Endothelial cell of umbilical vein (primary cell): ENCODE measurements around the gene SPATA3. TPM values are rescaled to one million over a fixed set of nuclear protein-coding genes. Genes with fewer than 3 reads are reported as not detected.

ENCODE experiments used
- BruUV-seq: library from RNA; stranded (reverse); fragments of 400-500 nt; replicated peaks from 2 replicates; lab custom pipeline; 2021; lab: Mats Ljungman, UMichigan
- CTCF ChIA-PET: fragments of 300-600, 350-600 bp; sonication (Branson Sonifier 250); formaldehyde crosslinking; loops from one replicate; lab custom pipeline; 2021; ENCODE audit warnings: antibody characterized with exemption, inconsistent platforms; lab: Charles Lee
- POLR2A ChIA-PET: fragments of 300-600, 350-600 bp; sonication (Branson Sonifier 250); formaldehyde crosslinking; loops from one replicate; lab custom pipeline; 2021; ENCODE audit warnings: antibody characterized with exemption, inconsistent platforms; lab: Charles Lee
- DNase-seq: peaks from one replicate; pipeline ENCODE4 v3.0.0-alpha.2; 2011; ENCODE audit warnings: low read depth, low spot score
- FAIRE-seq: peaks from 2 replicates; lab custom pipeline; 2011; peaks lifted over from hg19 to GRCh38; lab: Jason Lieb, UNC
- H2AFZ ChIP-seq: 2 replicates; pipeline ENCODE4 v1.6.0; 2012; ENCODE audit warnings: low read depth, low read length, control low read depth, inconsistent platforms
- H3K27ac ChIP-seq: 2 replicates; pipeline ENCODE4 v1.5.1; 2011; ENCODE audit warnings: low read depth, mild to moderate bottlenecking, control low read depth, low read length, moderate library complexity; ENCODE audit not compliant: insufficient read depth
- H3K27me3 ChIP-seq, 2 experiments: 2 replicates each; pipeline versions ENCODE4 v1.6.0 to v1.6.1; 2011; ENCODE audit warnings: low read length in 2 of 2, mixed read lengths in 1 of 2; ENCODE audit not compliant: control insufficient read depth in 2 of 2, insufficient read depth in 2 of 2
- H3K36me3 ChIP-seq, 2 experiments: 2 replicates in 1 of 2; 3 replicates in 1 of 2; pipeline ENCODE4 v1.5.1; 2011; ENCODE audit warnings: low read length in 2 of 2, mild to moderate bottlenecking in 1 of 2, moderate library complexity in 1 of 2; ENCODE audit not compliant: control insufficient read depth in 2 of 2, insufficient read depth in 2 of 2; ENCODE audit errors: extremely low read depth in 1 of 2
- H3K4me1 ChIP-seq: 3 replicates; pipeline ENCODE4 v1.5.1; 2011; ENCODE audit warnings: mild to moderate bottlenecking, low read length; ENCODE audit not compliant: control insufficient read depth, insufficient read depth; ENCODE audit errors: extremely low read depth
- H3K4me2 ChIP-seq: 2 replicates; pipeline ENCODE4 v1.6.1; 2011; ENCODE audit warnings: low read length, control low read depth, mixed read lengths; ENCODE audit not compliant: insufficient read depth
- H3K4me3 ChIP-seq, 3 experiments: fragments of 200-600 bp in 1 of 3; sonication (generic), shearing (Covaris generic) in 1 of 3; replicated peaks in 1 of 3; 2 replicates each; pipeline ENCODE4 v1.5.1; 2011 to 2016; ENCODE audit warnings: control low read depth in 3 of 3, low read length in 3 of 3, mild to moderate bottlenecking in 2 of 3, inconsistent platforms in 1 of 3, low read depth in 1 of 3, moderate library complexity in 1 of 3; ENCODE audit not compliant: insufficient read depth in 1 of 3
- H3K79me2 ChIP-seq: 2 replicates; pipeline ENCODE4 v1.6.0; 2012; ENCODE audit warnings: low read length, inconsistent platforms; ENCODE audit not compliant: control insufficient read depth, insufficient read depth
- H3K9ac ChIP-seq: replicated peaks from 2 replicates; pipeline ENCODE3; 2011; ENCODE audit warnings: low read length, control low read depth; ENCODE audit not compliant: insufficient read depth; ENCODE audit errors: extremely low read depth
- H3K9me1 ChIP-seq: replicated peaks from 3 replicates; pipeline ENCODE4 v1.6.0; 2011; ENCODE audit warnings: mild to moderate bottlenecking, low read length; ENCODE audit not compliant: control insufficient read depth, insufficient read depth; ENCODE audit errors: extremely low read depth
- H3K9me3 ChIP-seq: replicated peaks from 2 replicates; pipeline ENCODE4 v1.5.1; 2012; ENCODE audit warnings: low read length, inconsistent platforms; ENCODE audit not compliant: control insufficient read depth, insufficient read depth
- H4K20me1 ChIP-seq: replicated peaks from 2 replicates; pipeline ENCODE3; 2011; ENCODE audit warnings: mild to moderate bottlenecking, low read length; ENCODE audit not compliant: control insufficient read depth, insufficient read depth; ENCODE audit errors: extremely low read depth
- CTCF ChIP-seq, 2 donors: IDR thresholded peaks; 1 replicate in 1 of 2; 2 replicates in 1 of 2; pipeline ENCODE4 v1.5.1; 2011; ENCODE audit warnings: low read length in 2 of 2, mild to moderate bottlenecking in 2 of 2, moderate library complexity in 2 of 2, control low read depth in 1 of 2, inconsistent platforms in 1 of 2, low read depth in 1 of 2; ENCODE audit not compliant: insufficient read depth in 1 of 2; ENCODE audit errors: extremely low read depth in 1 of 2
- FOS ChIP-seq: IDR thresholded peaks from 2 replicates; pipeline ENCODE4 v1.6.1; 2011; ENCODE audit warnings: mild to moderate bottlenecking, low read length, moderate library complexity, borderline replicate concordance; ENCODE audit not compliant: insufficient read depth
- GATA2 ChIP-seq: IDR thresholded peaks from 2 replicates; pipeline ENCODE4 v1.7.0; 2011; ENCODE audit warnings: low read depth, mild to moderate bottlenecking, moderate library complexity, mixed read lengths, low read length; ENCODE audit not compliant: insufficient read length, insufficient read depth
- MAX ChIP-seq: IDR thresholded peaks from 2 replicates; pipeline ENCODE4 v1.6.1; 2011; ENCODE audit not compliant: insufficient read depth, insufficient read length
- MYC ChIP-seq: IDR thresholded peaks from one replicate; pipeline ENCODE4 v1.6.1; 2011; ENCODE audit warnings: mild to moderate bottlenecking, low read depth, low read length
- POLR2A ChIP-seq: IDR thresholded peaks from 2 replicates; pipeline ENCODE4 v1.6.1; 2012; ENCODE audit warnings: low read depth, mild to moderate bottlenecking, control low read depth, low read length
- dilution Hi-C: fragments of 300-500 bp; cut with MboI; formaldehyde crosslinking; loops from one replicate; pipeline ENCODE4 v1.15.0; 2019; ENCODE audit warnings: low sequenced_read_pairs; ENCODE audit not compliant: extremely low pct_ligation_motif_present
- intact Hi-C: fragments of 100-400 bp; cut with micrococcal nuclease; formaldehyde crosslinking; loops from one replicate; pipeline ENCODE4 v1.10.0; 2022
- polyA plus RNA-seq, 4 experiments: library from polyadenylated mRNA; depleted of rRNA in 3 of 4; stranded (reverse) in 3 of 4; unstranded in 1 of 4; fragments of >200 nt; gene quantifications; 2 replicates each; pipeline versions ENCODE4 v1.2.1 to v1.2.3, GENCODE V29; 2011 to 2012; ENCODE audit warnings: missing spikeins in 1 of 4
- total RNA-seq: library from RNA; stranded (reverse); gene quantifications from 2 replicates; pipeline ENCODE4 v1.2.3, GENCODE V29; 2021

Gene SPATA3
- total and polyA plus RNA-seq, 2 donors (not counting 3 experiments of a cell fraction or from before 2014, with no cell fraction given), result not detected

- H3K4me3 ChIP-seq, result no peak overlapping the region
- CTCF ChIA-PET, result interaction anchor here (3.1 kb wide), 1 partner anchor 20 kb away, joined by 8 read pairs; no protein-coding TSS in a partner anchor
- intact Hi-C loops, result no loop called here
- POLR2A ChIA-PET, result no interaction called here
- no peaks in the 10 kb centered on the region for H3K9me1 ChIP-seq
- no peaks in the 10 kb centered on the region for H3K9me3 ChIP-seq
- H3K27me3 ChIP-seq, result peaks cover 19 to 25% of the 10 kb centered on the region in 2 experiments
- TF ChIP-seq FOS, result no peak
- TF ChIP-seq MYC, result no peak
- no peak for TF ChIP-seq GATA2
- no peak for TF ChIP-seq MAX
- TF ChIP-seq POLR2A, result no peak
- no peak for TF ChIP-seq CTCF (IDR thresholded peaks at IDR 0.05; ENCODE audit: extremely low read depth in 1 of 2, insufficient read depth in 1 of 2, low read depth in 1 of 2, low read length in 2 of 2)
- H3K4me1 ChIP-seq, result no peaks in the 10 kb centered on the region
- no peak overlapping the region for H3K9ac ChIP-seq
- dilution Hi-C loops, result no loop called here
- no peak overlapping the region for H3K27ac ChIP-seq
- no peak overlapping the region for H3K4me2 ChIP-seq
- H4K20me1 ChIP-seq, result no peaks in the 10 kb centered on the region
- FAIRE-seq, result no peak
- H3K36me3 ChIP-seq, result no peaks in the 10 kb centered on the region
- no TSS peak for BruUV-seq
- H2AFZ ChIP-seq, result no peak overlapping the region
- H3K79me2 ChIP-seq, result no peaks in the 10 kb centered on the region
- no peak for DNase-seq
These were observed 36.7 kb downstream of the SPATA3 start for GRCh38 chr2:231032575-231033140.
